Measurements from ENCODE around the gene CCDC148. TPM values are rescaled to one million over a fixed set of nuclear protein-coding genes. Genes with fewer than 3 reads are reported as not detected.

The CCDC148 gene
- total RNA-seq, 4 donors from 2014 or later: 0.55 to 1.6 TPM; not detected in 2

DNA sequence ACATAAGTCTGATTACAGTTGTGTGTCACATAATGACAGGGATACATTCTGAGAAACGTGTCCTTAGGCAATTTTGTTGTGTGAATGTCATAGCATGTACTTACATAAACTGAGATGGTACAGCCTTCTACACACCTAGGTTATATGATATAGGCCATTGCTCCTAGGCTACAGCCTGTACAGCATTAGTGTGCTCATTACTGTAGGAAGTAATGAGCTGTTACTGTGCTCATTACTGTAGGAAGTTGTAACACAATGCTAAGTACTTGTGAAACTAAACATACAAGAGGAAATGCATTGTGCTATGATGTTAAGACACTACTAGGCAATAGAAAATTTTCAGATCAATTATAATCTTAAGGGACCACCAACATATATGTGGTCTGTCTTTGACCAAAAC, 282.1 kb downstream of the CCDC148 start:
- WGBS, 2 donors: 79 to 81% methylated on average over 1 of the region's 1 CpG
- TF ChIP-seq CTCF (IDR thresholded peaks at IDR 0.05) (no peak), POLR2A (IDR thresholded peaks at IDR 0.05) (no peak)
- no peak for DNase-seq (ENCODE audit: low spot score in 2 of 2)
- no peak overlapping the region for H3K4me3 ChIP-seq (ENCODE audit: low read depth, poor library complexity, severe bottlenecking)
- intact Hi-C loops (cut with DNase I; ENCODE audit: low total_unique reads): no loop called here

- WGBS, 2 donors: 31 to 45% methylated on average over 2 of the region's 2 CpGs
- DNase-seq (ENCODE audit: low spot score in 2 of 2): no peak
- intact Hi-C loops (cut with DNase I; ENCODE audit: low total_unique reads): no loop called here
- no peak for TF ChIP-seq CTCF (IDR thresholded peaks at IDR 0.05)
- no peak for TF ChIP-seq POLR2A (IDR thresholded peaks at IDR 0.05)
- H3K4me3 ChIP-seq (ENCODE audit: low read depth, poor library complexity, severe bottlenecking): no peak overlapping the region
Measured at GRCh38 chr2:158172719-158173118, 283.8 kb downstream of the CCDC148 start.

DNA sequence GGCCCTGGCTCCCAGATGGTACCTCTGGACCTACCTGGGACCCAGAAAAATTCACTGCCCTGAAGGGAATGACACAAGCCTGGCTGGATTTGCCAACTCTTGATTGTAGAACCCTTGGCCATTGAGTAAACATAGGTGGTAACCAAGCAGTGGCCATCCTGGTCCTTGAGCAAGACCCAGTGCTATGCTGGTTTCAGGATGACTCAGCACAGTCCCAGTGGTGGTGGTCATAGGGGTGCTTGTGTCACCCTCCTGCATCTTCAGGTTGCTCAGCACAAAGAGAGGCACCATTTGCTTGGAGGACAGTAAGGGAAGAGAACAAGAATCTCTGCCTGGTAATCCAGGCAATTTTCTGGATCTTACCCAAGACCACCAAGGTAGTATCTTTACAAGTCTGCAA, 302.0 kb downstream of the CCDC148 start:
- DNase-seq (ENCODE audit: low spot score in 2 of 2): no peak
- intact Hi-C loops (cut with DNase I; ENCODE audit: low total_unique reads): no loop called here
- no peak overlapping the region for H3K4me3 ChIP-seq (ENCODE audit: low read depth, poor library complexity, severe bottlenecking)
- TF ChIP-seq POLR2A (IDR thresholded peaks at IDR 0.05): no peak
- no peak for TF ChIP-seq CTCF (IDR thresholded peaks at IDR 0.05)

DNA sequence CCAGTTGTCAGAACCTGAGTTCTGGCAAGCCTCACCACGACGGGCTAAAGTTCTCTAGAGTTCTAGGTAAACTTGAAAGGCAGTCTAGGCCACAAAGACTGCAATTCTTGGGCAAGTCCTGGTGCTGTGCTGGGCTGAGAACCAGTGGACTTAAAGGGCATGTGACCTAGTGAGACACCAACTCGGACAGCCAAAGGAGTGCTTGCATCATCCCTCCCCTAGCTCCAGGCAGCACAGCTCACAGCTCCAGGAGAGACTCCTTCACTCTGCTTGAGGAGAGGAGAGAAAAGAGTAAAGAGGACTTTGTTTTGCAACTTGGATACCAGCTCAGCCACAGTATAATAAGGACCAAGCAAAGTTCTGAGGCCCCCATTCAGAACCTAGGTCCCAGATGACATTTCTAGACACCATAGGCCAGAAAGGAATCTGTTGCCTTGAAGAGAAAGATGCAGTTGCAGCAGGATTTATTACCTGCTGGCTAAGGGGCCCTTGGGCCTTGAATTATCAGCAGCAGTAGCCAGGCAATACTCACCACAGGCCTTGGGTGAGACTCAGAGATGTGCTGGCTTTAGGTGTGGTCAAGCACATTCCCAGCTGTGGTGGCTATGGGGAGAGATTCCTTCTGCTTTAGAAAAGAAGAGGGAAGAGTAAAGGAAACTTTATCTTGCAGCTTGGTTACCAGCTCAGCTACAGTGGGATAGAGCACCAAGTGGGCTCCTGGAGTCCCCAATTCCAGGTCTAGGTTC, 303.1 kb downstream of the CCDC148 start:
- 75% methylated on average over 3 of the region's 3 CpGs for WGBS, 2 donors
- no peak for DNase-seq (ENCODE audit: low spot score in 2 of 2)
- intact Hi-C loops (cut with DNase I; ENCODE audit: low total_unique reads): no loop called here
- no peak overlapping the region for H3K4me3 ChIP-seq (ENCODE audit: low read depth, poor library complexity, severe bottlenecking)
- no peak for TF ChIP-seq CTCF (IDR thresholded peaks at IDR 0.05)
- TF ChIP-seq POLR2A (IDR thresholded peaks at IDR 0.05): no peak

GRCh38 chr2:158144914-158145625, 311.5 kb downstream of the CCDC148 start:
- no peak for TF ChIP-seq POLR2A (IDR thresholded peaks at IDR 0.05)
- DNase-seq (ENCODE audit: low spot score in 2 of 2): no peak
- intact Hi-C loops (cut with DNase I; ENCODE audit: low total_unique reads): no loop called here
- H3K4me3 ChIP-seq (ENCODE audit: low read depth, poor library complexity, severe bottlenecking): no peak overlapping the region
- WGBS, 2 donors: 87 to 88% methylated on average over 13 of the region's 13 CpGs

DNA sequence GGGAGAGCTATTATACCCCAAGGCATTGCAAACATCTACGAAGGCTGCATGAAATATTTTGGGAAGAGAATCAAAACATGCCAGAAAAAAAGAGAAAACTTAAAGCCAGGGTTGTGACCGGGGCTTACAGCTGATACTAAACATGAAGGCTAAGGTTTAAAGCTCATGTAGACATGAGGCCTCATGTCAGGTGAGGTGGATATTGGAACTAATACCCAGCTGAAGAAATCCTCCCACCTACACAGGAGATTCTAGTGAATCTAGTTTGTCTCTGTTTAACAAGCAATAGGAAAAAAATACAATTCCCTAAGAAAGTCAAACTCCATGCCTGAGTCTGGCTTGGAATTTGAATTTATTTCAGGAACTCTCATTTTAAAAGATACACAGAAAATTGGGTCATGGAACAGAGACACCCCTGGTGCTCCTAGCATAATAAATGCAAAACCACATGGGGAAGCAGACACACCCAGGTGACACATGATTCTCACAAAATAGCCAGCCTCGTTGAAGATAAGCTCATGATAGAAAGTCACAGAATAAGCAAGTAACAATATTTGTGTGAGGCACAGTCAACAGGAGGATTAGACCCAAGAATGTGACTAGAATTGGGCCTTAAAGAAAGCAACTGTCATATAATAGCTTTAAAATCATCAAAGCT, 312.7 kb downstream of the CCDC148 start:
- H3K4me3 ChIP-seq (ENCODE audit: low read depth, poor library complexity, severe bottlenecking): no peak overlapping the region
- intact Hi-C loops (cut with DNase I; ENCODE audit: low total_unique reads): no loop called here
- no peak for DNase-seq (ENCODE audit: low spot score in 2 of 2)
- TF ChIP-seq CTCF (IDR thresholded peaks at IDR 0.05): no peak
- TF ChIP-seq POLR2A (IDR thresholded peaks at IDR 0.05): no peak
- WGBS, 2 donors: 48 to 60% methylated on average over 3 of the region's 3 CpGs
